ENCODE measurements around the gene ADK. TPM values are rescaled to one million over a fixed set of nuclear protein-coding genes. Genes with fewer than 3 reads are reported as not detected.

ADK gene
- total and polyA plus RNA-seq, 4 donors: 12.6 to 21.1 (median 16.1) TPM

DNA sequence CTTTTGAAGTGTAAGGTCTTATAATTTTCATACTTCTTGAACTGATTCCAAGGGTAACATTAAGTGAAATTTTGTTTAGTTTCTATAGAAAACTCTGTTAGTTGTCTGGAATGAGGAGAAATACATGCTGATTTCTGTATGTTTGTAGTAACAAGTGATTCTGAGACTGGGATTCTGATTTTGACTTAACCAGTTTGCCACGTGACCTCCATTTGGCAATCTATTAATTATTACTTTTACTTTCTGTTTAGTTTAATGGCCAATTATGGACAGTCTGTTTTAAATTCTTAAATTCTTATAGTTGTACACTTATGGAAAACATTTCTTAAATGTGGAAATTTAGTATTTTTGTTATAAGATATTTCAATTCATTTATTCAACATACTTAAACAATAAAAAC is 163.1 kb downstream of the ADK start:
- H3K27me3 ChIP-seq (ENCODE audit: control insufficient read depth in 1 of 2, insufficient read depth in 2 of 2, low read length in 1 of 2): no peaks in the 10 kb centered on the region
- H3K4me3 ChIP-seq (ENCODE audit: low read length in 2 of 2): no peak overlapping the region
- H3K36me3 ChIP-seq (ENCODE audit: control insufficient read depth in 1 of 2, insufficient read depth in 2 of 2, low read length in 1 of 2): peaks cover 0 to under 1% of the 10 kb centered on the region in 2 donors
- H3K4me1 ChIP-seq (ENCODE audit: control insufficient read depth in 1 of 2, insufficient read depth in 2 of 2, low read length in 2 of 2): no peaks in the 10 kb centered on the region
- no peak overlapping the region for H3K27ac ChIP-seq (ENCODE audit: low read depth in 1 of 2, low read length in 2 of 2)
- WGBS, 2 donors: 41 to 43% methylated on average over 1 of the region's 1 CpG
- intact Hi-C loops (cut with DNase I): no loop called here
- DNase-seq (no peak), ATAC-seq (ENCODE audit: low FRiP score) (no peak)
- H3K9me3 ChIP-seq (ENCODE audit: control insufficient read depth, low read length): no peaks in the 10 kb centered on the region

DNA sequence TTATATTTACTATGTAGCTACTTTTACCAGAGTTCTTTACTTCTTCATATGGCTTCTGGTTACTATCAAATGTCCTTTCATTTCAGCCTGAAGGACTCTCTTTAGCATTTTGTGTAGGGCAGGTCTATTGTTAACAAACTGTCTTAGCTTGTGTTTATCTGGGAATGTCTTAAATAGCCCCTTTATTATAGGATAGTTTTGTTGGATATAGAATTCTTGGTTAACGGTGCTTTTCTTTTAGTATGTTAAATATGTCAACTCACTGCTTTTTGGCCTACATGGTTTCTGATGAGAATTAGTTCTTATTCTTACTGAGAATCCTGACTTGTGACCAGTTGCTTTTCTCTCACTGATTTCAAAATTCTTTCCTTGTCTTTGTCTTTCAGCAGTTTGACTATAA is 169.0 kb downstream of the ADK start:
- H3K36me3 ChIP-seq (ENCODE audit: control insufficient read depth in 1 of 2, insufficient read depth in 2 of 2, low read length in 1 of 2): peaks cover 0 to 1% of the 10 kb centered on the region in 2 donors
- no peak for DNase-seq
- no peak for ATAC-seq (ENCODE audit: low FRiP score)
- no peaks in the 10 kb centered on the region for H3K27me3 ChIP-seq (ENCODE audit: control insufficient read depth in 1 of 2, insufficient read depth in 2 of 2, low read length in 1 of 2)
- intact Hi-C loops (cut with DNase I): no loop called here
- no peak overlapping the region for H3K4me3 ChIP-seq (ENCODE audit: low read length in 2 of 2)
- 95 to 100% methylated on average over 1 of the region's 1 CpG for WGBS, 2 donors
- H3K4me1 ChIP-seq (ENCODE audit: control insufficient read depth in 1 of 2, insufficient read depth in 2 of 2, low read length in 2 of 2): no peaks in the 10 kb centered on the region
- no peak overlapping the region for H3K27ac ChIP-seq (ENCODE audit: low read depth in 1 of 2, low read length in 2 of 2)
- H3K9me3 ChIP-seq (ENCODE audit: control insufficient read depth, low read length): no peaks in the 10 kb centered on the region

DNA sequence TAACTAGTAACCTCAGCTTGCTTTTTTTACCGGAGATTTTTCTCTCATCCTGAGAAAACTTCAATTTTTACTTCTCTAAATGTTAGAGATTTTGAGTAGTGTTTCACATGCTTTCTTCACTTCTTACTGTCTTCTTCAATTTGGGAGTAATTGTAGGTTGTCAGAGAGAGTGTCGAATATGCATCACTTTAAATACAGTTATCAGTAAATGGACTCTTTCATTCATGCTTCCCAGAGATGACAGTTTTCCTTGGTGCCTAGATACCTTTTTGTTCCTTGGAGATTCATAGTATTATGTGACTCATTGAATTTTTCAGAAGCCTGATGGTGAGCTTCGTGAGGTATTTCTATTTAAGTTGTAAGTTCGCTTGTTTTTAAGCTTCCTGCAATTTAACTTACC is 169.7 kb downstream of the ADK start:
- no peak for ATAC-seq (ENCODE audit: low FRiP score)
- H3K27ac ChIP-seq (ENCODE audit: low read depth in 1 of 2, low read length in 2 of 2): no peak overlapping the region
- no peak for DNase-seq
- no peaks in the 10 kb centered on the region for H3K27me3 ChIP-seq (ENCODE audit: control insufficient read depth in 1 of 2, insufficient read depth in 2 of 2, low read length in 1 of 2)
- H3K36me3 ChIP-seq (ENCODE audit: control insufficient read depth in 1 of 2, insufficient read depth in 2 of 2, low read length in 1 of 2): peaks cover 0 to 1% of the 10 kb centered on the region in 2 donors
- H3K4me1 ChIP-seq (ENCODE audit: control insufficient read depth in 1 of 2, insufficient read depth in 2 of 2, low read length in 2 of 2): no peaks in the 10 kb centered on the region
- 95 to 97% methylated on average over 4 of the region's 4 CpGs for WGBS, 2 donors
- H3K4me3 ChIP-seq (ENCODE audit: low read length in 2 of 2): no peak overlapping the region
- H3K9me3 ChIP-seq (ENCODE audit: control insufficient read depth, low read length): no peaks in the 10 kb centered on the region
- intact Hi-C loops (cut with DNase I): no loop called here

DNA sequence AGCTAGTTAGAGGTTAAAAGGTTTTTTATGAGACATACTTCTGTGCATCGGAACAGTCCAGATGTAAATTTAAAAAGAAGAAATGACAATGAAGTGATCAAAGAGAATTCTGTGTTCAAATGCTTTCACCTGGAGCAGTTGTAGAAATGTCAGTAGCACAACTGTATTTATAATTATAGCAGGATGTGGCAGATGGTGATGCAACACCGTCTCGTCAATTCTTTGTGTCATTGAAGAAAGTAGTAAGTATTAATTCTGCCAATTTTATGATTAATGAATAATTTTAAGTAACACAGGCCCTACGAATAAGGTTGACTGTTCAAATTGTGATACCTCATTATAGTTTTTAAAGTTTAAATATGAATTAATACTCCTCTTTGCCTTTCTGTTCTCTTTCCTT is 171.1 kb downstream of the ADK start:
- WGBS, 2 donors: 93 to 95% methylated on average over 4 of the region's 4 CpGs
- no peak overlapping the region for H3K4me3 ChIP-seq (ENCODE audit: low read length in 2 of 2)
- ATAC-seq (ENCODE audit: low FRiP score) (no peak), DNase-seq (no peak)
- no peaks in the 10 kb centered on the region for H3K27me3 ChIP-seq (ENCODE audit: control insufficient read depth in 1 of 2, insufficient read depth in 2 of 2, low read length in 1 of 2)
- H3K9me3 ChIP-seq (ENCODE audit: control insufficient read depth, low read length): no peaks in the 10 kb centered on the region
- no peaks in the 10 kb centered on the region for H3K4me1 ChIP-seq (ENCODE audit: control insufficient read depth in 1 of 2, insufficient read depth in 2 of 2, low read length in 2 of 2)
- H3K27ac ChIP-seq (ENCODE audit: low read depth in 1 of 2, low read length in 2 of 2): no peak overlapping the region
- intact Hi-C loops (cut with DNase I): no loop called here
- H3K36me3 ChIP-seq (ENCODE audit: control insufficient read depth in 1 of 2, insufficient read depth in 2 of 2, low read length in 1 of 2): peaks cover 0 to 1% of the 10 kb centered on the region in 2 donors

DNA sequence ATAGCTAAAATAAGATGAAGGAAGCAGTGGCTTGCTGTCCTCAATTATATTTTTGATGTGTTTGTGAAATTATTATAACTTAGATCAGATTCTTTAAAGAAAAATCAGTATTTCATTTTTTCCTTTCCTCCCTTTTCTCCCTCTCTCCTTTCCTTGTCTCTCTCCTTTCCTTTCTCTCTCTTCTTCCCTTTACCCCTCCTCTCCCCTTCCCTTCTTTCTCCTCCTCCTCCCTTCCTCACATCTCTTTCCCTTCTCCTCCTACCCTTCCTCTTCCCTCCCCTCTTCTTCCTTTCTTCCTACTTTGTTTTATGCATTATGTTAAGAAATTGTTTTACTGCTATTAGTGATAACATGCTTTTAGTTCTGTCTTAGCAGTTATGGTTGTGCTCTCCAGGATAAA is 171.5 kb downstream of the ADK start:
- no peak for DNase-seq
- Histone ChIP-seq H3K36me3 (ENCODE audit: control insufficient read depth in 1 of 2, insufficient read depth in 2 of 2, low read length in 1 of 2) (peaks cover 0 to 1% of the 10 kb centered on the region in 2 donors), H3K27ac (ENCODE audit: low read depth in 1 of 2, low read length in 2 of 2) (no peak overlapping the region), H3K9me3 (ENCODE audit: control insufficient read depth, low read length) (no peaks in the 10 kb centered on the region), H3K27me3 (ENCODE audit: control insufficient read depth in 1 of 2, insufficient read depth in 2 of 2, low read length in 1 of 2) (no peaks in the 10 kb centered on the region), H3K4me3 (ENCODE audit: low read length in 2 of 2) (no peak overlapping the region), H3K4me1 (ENCODE audit: control insufficient read depth in 1 of 2, insufficient read depth in 2 of 2, low read length in 2 of 2) (no peaks in the 10 kb centered on the region)
- intact Hi-C loops (cut with DNase I): no loop called here
- no peak for ATAC-seq (ENCODE audit: low FRiP score)

DNA sequence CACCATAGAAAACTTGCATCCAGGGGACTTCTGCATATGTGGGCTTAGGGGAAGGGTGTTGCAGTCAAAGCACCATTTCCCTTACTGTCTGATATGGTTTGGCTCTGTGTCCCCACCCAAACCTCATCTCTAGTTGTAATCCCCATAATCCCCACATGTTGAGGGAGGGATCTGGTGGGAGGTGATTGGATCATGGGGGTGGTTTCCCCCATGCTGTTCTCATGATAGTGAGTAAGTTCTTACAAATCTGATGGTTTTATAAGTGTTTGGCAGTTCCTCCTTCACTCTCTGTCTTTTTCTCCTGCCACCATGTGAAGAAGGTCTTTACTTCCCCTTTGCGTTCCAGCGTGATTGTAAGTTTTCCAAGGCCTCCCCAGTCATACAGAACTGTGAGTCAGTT is 177.4 kb downstream of the ADK start:
- WGBS, 2 donors: 95 to 100% methylated on average over 2 of the region's 2 CpGs
- H3K4me1 ChIP-seq (ENCODE audit: control insufficient read depth in 1 of 2, insufficient read depth in 2 of 2, low read length in 2 of 2): no peaks in the 10 kb centered on the region
- no peak overlapping the region for H3K27ac ChIP-seq (ENCODE audit: low read depth in 1 of 2, low read length in 2 of 2)
- no peaks in the 10 kb centered on the region for H3K36me3 ChIP-seq (ENCODE audit: control insufficient read depth in 1 of 2, insufficient read depth in 2 of 2, low read length in 1 of 2)
- intact Hi-C loops (cut with DNase I): no loop called here
- H3K9me3 ChIP-seq (ENCODE audit: control insufficient read depth, low read length): no peaks in the 10 kb centered on the region
- H3K4me3 ChIP-seq (ENCODE audit: low read length in 2 of 2): no peak overlapping the region
- ATAC-seq (ENCODE audit: low FRiP score) (no peak), DNase-seq (no peak)
- H3K27me3 ChIP-seq (ENCODE audit: control insufficient read depth in 1 of 2, insufficient read depth in 2 of 2, low read length in 1 of 2): no peaks in the 10 kb centered on the region

DNA sequence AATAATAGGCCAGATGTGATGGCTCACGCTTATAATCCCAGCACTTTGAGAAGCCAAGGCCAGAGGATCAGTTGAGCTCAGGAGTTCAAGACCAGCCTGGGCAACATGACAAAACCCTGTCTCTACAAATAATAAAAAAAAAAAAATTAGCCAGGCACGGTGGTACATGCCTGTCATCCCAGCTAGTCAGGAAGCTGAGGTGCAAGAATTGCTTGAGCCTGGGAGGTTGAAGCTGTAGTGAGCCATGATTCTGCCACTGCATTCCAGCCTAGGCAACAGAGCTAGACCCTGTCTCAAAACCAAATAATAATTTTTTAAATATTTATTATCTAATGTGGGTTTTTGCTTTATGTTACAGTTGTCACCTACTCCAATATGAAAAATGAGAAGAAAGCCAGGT is 178.9 kb downstream of the ADK start:
- intact Hi-C loops (cut with DNase I): no loop called here
- Histone ChIP-seq H3K36me3 (ENCODE audit: control insufficient read depth in 1 of 2, insufficient read depth in 2 of 2, low read length in 1 of 2) (no peaks in the 10 kb centered on the region), H3K4me1 (ENCODE audit: control insufficient read depth in 1 of 2, insufficient read depth in 2 of 2, low read length in 2 of 2) (no peaks in the 10 kb centered on the region), H3K9me3 (ENCODE audit: control insufficient read depth, low read length) (peaks cover under 1% of the 10 kb centered on the region), H3K27ac (ENCODE audit: low read depth in 1 of 2, low read length in 2 of 2) (no peak overlapping the region), H3K27me3 (ENCODE audit: control insufficient read depth in 1 of 2, insufficient read depth in 2 of 2, low read length in 1 of 2) (no peaks in the 10 kb centered on the region), H3K4me3 (ENCODE audit: low read length in 2 of 2) (no peak overlapping the region)
- 64 to 74% methylated on average over 2 of the region's 2 CpGs for whole genome bisulfite sequencing, 2 donors
- no peak for ATAC-seq (ENCODE audit: low FRiP score)
- no peak for DNase-seq

DNA sequence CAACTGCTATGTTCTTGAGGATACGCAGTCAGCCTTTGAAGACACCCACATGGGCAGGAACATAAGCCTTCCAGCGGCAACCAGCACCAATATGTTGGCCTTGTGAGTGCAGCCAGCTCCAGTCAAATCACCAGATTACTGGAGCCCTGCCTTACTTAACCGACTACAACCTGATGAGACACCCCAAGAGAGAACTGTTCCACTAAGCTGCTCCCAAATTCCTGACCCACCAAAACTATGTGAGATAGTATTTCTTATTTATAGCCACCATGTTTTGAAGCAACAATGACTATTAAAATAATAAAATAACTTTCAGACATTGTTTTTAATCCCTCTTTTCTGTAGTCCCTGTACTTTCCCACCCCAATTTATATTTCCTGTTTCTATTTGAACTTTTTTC is 179.6 kb downstream of the ADK start:
- peaks cover 1% of the 10 kb centered on the region for H3K9me3 ChIP-seq (ENCODE audit: control insufficient read depth, low read length)

DNA sequence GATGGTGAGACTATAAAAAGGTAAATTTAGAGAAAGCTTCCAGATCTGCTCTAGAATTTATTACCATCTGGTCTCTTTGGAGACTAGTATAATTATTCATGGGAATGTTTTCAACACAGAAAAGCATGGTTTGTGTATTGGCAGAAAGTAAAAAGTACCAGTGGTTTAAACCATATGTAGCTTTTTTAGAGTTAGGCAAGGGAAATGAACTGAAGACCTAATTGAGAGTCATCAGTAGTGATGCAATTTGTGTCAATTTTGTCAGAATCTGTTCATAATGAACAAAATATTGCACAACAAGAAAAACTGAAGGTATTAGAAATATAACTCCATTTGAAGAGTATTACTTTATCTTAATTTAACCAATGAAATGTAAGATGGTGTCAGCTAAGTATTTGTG is 181.4 kb downstream of the ADK start:
- no peaks in the 10 kb centered on the region for H3K4me1 ChIP-seq (ENCODE audit: control insufficient read depth in 1 of 2, insufficient read depth in 2 of 2, low read length in 2 of 2)
- H3K9me3 ChIP-seq (ENCODE audit: control insufficient read depth, low read length): peaks cover 1% of the 10 kb centered on the region
- DNase-seq (no peak), ATAC-seq (ENCODE audit: low FRiP score) (no peak)
- intact Hi-C loops (cut with DNase I): no loop called here
- H3K4me3 ChIP-seq (ENCODE audit: low read length in 2 of 2): no peak overlapping the region
- no peak overlapping the region for H3K27ac ChIP-seq (ENCODE audit: low read depth in 1 of 2, low read length in 2 of 2)
- H3K36me3 ChIP-seq (ENCODE audit: control insufficient read depth in 1 of 2, insufficient read depth in 2 of 2, low read length in 1 of 2): no peaks in the 10 kb centered on the region
- H3K27me3 ChIP-seq (ENCODE audit: control insufficient read depth in 1 of 2, insufficient read depth in 2 of 2, low read length in 1 of 2): no peaks in the 10 kb centered on the region

More for the DNA sequence above, 179.6 kb downstream of the ADK start:
- 97 to 98% methylated on average over 3 of the region's 3 CpGs for WGBS, 2 donors
- Histone ChIP-seq H3K36me3 (ENCODE audit: control insufficient read depth in 1 of 2, insufficient read depth in 2 of 2, low read length in 1 of 2) (no peaks in the 10 kb centered on the region), H3K27ac (ENCODE audit: low read depth in 1 of 2, low read length in 2 of 2) (no peak overlapping the region), H3K4me1 (ENCODE audit: control insufficient read depth in 1 of 2, insufficient read depth in 2 of 2, low read length in 2 of 2) (no peaks in the 10 kb centered on the region), H3K27me3 (ENCODE audit: control insufficient read depth in 1 of 2, insufficient read depth in 2 of 2, low read length in 1 of 2) (no peaks in the 10 kb centered on the region), H3K4me3 (ENCODE audit: low read length in 2 of 2) (no peak overlapping the region)
- DNase-seq (no peak), ATAC-seq (ENCODE audit: low FRiP score) (no peak)
- intact Hi-C loops (cut with DNase I): no loop called here

All from aorta (tissue), 5 donors.